Panc1 (cell line): ENCODE data around the gene MPDU1. TPM values are rescaled to one million over a fixed set of nuclear protein-coding genes. Genes with fewer than 3 reads are reported as not detected.

Source experiments
- ATAC-seq: fragments of 200-7000 bp; cut with Tn5 transposase; 2 replicates; pipeline ENCODE4 v1.9.1; 2020; ENCODE audit warnings: mild to moderate bottlenecking, moderate library complexity
- BruUV-seq: library from RNA; stranded (reverse); fragments of 400-500 nt; replicated peaks from 2 replicates; lab custom pipeline; 2021; lab: Mats Ljungman, UMichigan
- CTCF ChIA-PET: fragments of 300-600 bp; sonication (Branson Sonifier 250); formaldehyde crosslinking; loops from one replicate; lab custom pipeline; 2022; ENCODE audit warnings: antibody characterized with exemption; lab: Charles Lee
- POLR2A ChIA-PET: fragments of 300-600 bp; sonication (Branson Sonifier 250); formaldehyde crosslinking; loops from one replicate; lab custom pipeline; 2022; ENCODE audit warnings: antibody characterized with exemption; lab: Charles Lee
- DNase-seq: peaks from one replicate; pipeline ENCODE4 v3.0.0-alpha.2; 2010; ENCODE audit warnings: low read depth, low spot score
- H3K27ac ChIP-seq: 2 replicates; pipeline ENCODE4 v1.5.1; 2011; ENCODE audit warnings: mild to moderate bottlenecking, low read length, inconsistent platforms
- H3K27me3 ChIP-seq: fragments of 200-500 bp; sonication (Bioruptor generic); 2 replicates; pipeline ENCODE4 v1.6.0; 2014; ENCODE audit warnings: low read length, inconsistent platforms; ENCODE audit not compliant: control insufficient read depth, insufficient read depth
- H3K36me3 ChIP-seq: fragments of 200-500 bp; sonication (Bioruptor generic); 2 replicates; pipeline ENCODE4 v1.5.1; 2014; ENCODE audit warnings: inconsistent platforms, mild to moderate bottlenecking, low read length, moderate library complexity; ENCODE audit not compliant: control insufficient read depth, insufficient read depth
- H3K4me1 ChIP-seq: 2 replicates; pipeline ENCODE4 v1.5.1; 2011; ENCODE audit warnings: inconsistent platforms, mild to moderate bottlenecking, low read length, moderate library complexity; ENCODE audit not compliant: control insufficient read depth, insufficient read depth
- H3K4me3 ChIP-seq, 2 experiments: 2 replicates each; pipeline ENCODE4 v1.5.1; 2011 to 2012; ENCODE audit warnings: low read depth in 2 of 2, low read length in 2 of 2, mild to moderate bottlenecking in 2 of 2, inconsistent platforms in 1 of 2, moderate library complexity in 1 of 2
- H3K9me3 ChIP-seq: fragments of 200-500 bp; sonication (Bioruptor generic); 2 replicates; pipeline ENCODE4 v1.5.1; 2014; ENCODE audit warnings: low read depth, mild to moderate bottlenecking, inconsistent platforms, low read length, moderate library complexity; ENCODE audit not compliant: control insufficient read depth, insufficient read depth
- CTCF ChIP-seq: fragments of 450-650 bp; IDR thresholded peaks from 2 replicates; pipeline ENCODE4 v1.5.1; 2017; ENCODE audit warnings: mild to moderate bottlenecking
- POLR2AphosphoS5 ChIP-seq: IDR thresholded peaks from 2 replicates; pipeline ENCODE4 v1.6.1; 2012; ENCODE audit warnings: mild to moderate bottlenecking, low read depth, low read length, moderate library complexity
- REST ChIP-seq, 2 experiments: IDR thresholded peaks; 2 replicates each; pipeline ENCODE4 v1.6.1; 2011 to 2012; ENCODE audit warnings: low read depth in 2 of 2, control low read depth in 1 of 2, low read length in 1 of 2, mild to moderate bottlenecking in 1 of 2, moderate library complexity in 1 of 2; ENCODE audit not compliant: insufficient read depth in 1 of 2
- SIN3A ChIP-seq: IDR thresholded peaks from 2 replicates; pipeline ENCODE4 v1.6.1; 2012; ENCODE audit warnings: low read depth, mild to moderate bottlenecking, low read length, moderate library complexity, borderline replicate concordance; ENCODE audit not compliant: insufficient read depth
- TCF7L2 ChIP-seq: IDR thresholded peaks from 2 replicates; pipeline ENCODE4 v1.6.1; 2011; ENCODE audit warnings: mild to moderate bottlenecking, low read depth, low read length, inconsistent platforms
- in situ Hi-C: cut with HindIII; loops from 2 replicates; pipeline ENCODE4 v1.10.0; 2016; ENCODE audit warnings: low sequenced_read_pairs, low pct_unique_long_range_greater_than_20kb
- intact Hi-C: fragments of 100-400 bp; cut with micrococcal nuclease; formaldehyde crosslinking; loops from one replicate; pipeline ENCODE4 v1.10.0; 2022; ENCODE audit not compliant: unreplicated experiment
- total RNA-seq: library from RNA; stranded (reverse); gene quantifications from one replicate; pipeline ENCODE4 v1.2.1, GENCODE V29; 2021; ENCODE audit not compliant: unreplicated experiment

Gene MPDU1
- total RNA-seq, 1 experiment from 2014 or later: 47.1 TPM

DNA sequence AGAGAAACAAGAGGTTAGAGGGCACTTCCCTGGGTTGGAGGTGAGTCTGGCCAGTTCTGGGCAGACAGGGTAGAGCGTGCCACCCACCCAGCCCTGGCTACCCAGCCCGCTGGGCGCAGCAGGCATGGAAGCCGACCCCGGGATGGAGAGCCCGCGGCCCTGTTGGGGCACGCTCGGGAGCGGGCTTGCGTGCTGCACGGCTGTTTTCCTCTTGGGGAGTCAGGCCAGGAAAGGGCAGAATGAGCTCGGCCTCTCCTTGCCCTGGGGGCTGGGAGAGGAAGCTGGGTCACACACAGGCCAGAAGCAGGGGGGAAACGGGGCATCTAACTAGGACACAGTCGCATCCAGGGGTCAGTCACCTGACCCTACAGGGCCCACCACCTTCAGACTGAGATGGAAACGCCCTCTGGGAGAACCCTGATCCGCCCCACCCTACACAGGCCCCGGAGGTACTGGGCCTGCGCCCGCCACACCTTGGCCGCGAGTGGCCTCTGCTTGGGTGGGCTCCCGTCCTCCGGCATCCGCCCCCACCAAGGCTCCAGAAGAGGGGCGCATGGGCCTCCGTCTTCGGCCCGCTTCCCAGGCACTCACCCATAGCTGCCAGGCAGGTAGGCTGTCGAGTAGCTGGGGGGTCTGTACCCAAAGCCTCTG lies 5.0 kb downstream of the MPDU1 start:
- TF ChIP-seq REST (IDR thresholded peaks at IDR 0.05; ENCODE audit: insufficient read depth in 1 of 2, low read depth in 2 of 2, low read length in 1 of 2): no peak
- no peak for TF ChIP-seq TCF7L2
- no peak for TF ChIP-seq POLR2AphosphoS5
- no TSS peak for BruUV-seq
- H3K9me3 ChIP-seq: no peaks in the 10 kb centered on the region
- intact Hi-C loops: no loop called here
- H3K27me3 ChIP-seq: no peaks in the 10 kb centered on the region
- CTCF ChIA-PET: no interaction called here
- in situ Hi-C loops: no loop called here
- no peak overlapping the region for H3K4me3 ChIP-seq
- ATAC-seq: no peak
- no peak for DNase-seq
- peaks cover 17% of the 10 kb centered on the region for H3K4me1 ChIP-seq
- POLR2A ChIA-PET: no interaction called here
- H3K36me3 ChIP-seq: peaks cover 5% of the 10 kb centered on the region
- H3K27ac ChIP-seq: no peak overlapping the region

DNA sequence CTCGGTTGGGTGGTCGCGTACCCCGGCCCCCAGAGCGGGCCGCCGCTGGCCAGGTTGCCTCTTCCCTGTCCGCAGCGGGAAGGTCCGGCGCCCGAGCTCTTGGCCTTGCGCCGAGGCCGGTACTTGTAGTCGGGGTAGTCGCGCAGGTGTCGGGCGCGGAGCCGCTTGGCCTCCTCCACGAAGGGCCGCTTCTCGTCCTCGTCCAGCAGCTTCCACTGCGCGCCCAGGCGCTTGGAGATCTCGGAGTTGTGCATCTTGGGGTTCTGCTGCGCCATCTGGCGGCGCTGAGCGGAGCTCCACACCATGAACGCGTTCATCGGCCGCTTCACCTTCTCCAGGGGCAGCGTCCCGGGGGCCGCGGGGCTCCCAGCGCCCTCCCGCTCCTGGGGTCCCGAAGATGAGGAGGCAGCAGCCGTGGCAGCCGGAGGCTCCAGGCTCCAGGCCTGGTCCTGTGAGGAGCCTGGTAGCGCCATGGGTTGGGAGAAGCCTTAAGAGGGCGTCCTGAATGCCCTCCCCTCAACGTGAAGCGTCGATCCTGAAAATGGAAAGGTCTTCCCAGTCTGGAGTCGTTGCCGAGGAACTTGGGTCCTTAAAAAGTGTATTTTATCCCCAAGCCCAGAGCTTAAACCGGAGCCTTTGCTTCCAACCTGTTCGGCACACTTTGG lies 5.7 kb downstream of the MPDU1 start:
- in situ Hi-C loops: no loop called here
- Histone ChIP-seq H3K27me3 (no peaks in the 10 kb centered on the region), H3K36me3 (peaks cover 10% of the 10 kb centered on the region), H3K4me3 (no peak overlapping the region), H3K9me3 (no peaks in the 10 kb centered on the region), H3K27ac (no peak overlapping the region), H3K4me1 (peaks cover 17% of the 10 kb centered on the region)
- DNase-seq (no peak), ATAC-seq (peak; percentile 36; the same call in 1 of the 2 replicates)
- intact Hi-C loops: no loop called here
- ChIA-PET CTCF (no interaction called here), POLR2A (no interaction called here)
- no TSS peak for BruUV-seq
- peak; percentile 9; the same call in 1 of the 2 replicates for TF ChIP-seq POLR2AphosphoS5
- no peak for TF ChIP-seq SIN3A
- TF ChIP-seq CTCF: peak; percentile 79; the same call in 1 of the 2 replicates
